Activated CD4-positive, CD25-positive, alpha-beta regulatory T cell (primary cell): ENCODE measurements around the gene ATF5.

Experiments used
- DNase-seq, 4 experiments: peaks; one replicate each; lab custom pipeline; 2025; lab: John Stamatoyannopoulos, UW

Gene ATF5, protein sequence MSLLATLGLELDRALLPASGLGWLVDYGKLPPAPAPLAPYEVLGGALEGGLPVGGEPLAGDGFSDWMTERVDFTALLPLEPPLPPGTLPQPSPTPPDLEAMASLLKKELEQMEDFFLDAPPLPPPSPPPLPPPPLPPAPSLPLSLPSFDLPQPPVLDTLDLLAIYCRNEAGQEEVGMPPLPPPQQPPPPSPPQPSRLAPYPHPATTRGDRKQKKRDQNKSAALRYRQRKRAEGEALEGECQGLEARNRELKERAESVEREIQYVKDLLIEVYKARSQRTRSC

DNA sequence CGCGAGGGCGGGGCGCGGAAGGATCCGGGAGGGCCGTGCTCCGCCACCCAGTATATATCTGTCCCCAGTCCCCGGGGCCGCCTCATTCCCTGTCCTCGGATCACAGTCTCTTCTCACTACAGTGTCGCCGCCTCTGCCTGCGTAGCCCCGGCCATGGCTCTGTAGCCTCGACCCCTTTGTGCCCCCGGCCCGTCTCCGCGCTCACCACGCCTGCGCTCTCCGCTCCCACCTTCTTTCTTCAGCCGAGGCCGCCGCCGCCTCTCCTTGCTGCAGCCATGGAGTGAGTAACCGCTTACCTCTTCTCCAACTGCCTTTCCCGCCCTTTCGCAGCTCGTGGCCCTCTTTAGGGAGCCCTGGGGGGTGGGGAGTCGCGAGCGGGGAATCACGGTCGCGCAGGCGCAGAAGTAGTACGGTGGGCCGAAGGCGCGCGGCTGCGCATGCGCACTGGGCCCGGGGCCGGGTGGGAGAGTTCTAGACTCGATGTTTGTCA is at the start of gene ATF5, which contains the start of gene NUP62:
Gene ATF5, plus strand, starts transcription at position 85 of the 490 bp plus-strand sequence. CDS start 1,646 bp downstream, outside the sequence.
Gene NUP62, minus strand, starts transcription at position 384 of the 490 bp plus-strand sequence. CDS start 19,697 bp downstream, outside the sequence.
- DNase-seq: peak; percentile 85 to 92 (median 88)

DNA sequence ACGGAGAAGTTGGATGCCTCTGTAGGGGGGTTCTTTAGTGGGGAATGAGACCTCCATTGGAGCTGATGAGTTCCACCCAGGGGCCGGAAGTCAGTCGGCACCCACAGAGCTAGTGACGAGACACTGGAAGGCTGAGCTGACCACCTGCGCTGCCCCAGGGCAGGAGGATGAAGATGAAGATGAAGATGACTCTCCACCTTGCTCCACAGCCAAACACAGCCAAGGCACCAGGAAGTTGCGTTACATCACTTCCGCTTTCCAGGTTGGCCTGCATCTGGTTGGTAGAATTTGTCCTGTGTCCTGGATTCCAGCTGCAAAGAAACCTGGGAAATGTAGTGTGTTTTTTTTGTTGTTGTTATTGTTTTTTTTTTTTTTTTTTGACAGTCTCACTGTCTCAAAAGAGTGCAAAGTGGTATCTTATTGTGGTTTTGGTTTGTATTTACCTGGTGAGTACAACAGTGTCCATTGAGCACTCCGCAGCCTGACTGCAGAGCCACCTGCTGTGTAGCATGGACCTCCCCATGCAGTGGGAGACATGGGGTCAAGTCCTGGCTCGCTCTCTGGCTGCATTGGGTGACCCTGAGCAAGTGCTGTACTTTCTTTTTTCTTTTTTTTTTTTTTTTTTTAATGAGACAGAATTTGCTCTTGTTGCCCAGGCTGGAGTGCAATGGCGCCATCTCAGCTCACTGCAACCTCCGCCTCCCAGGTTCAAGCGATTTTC is 49.6 kb upstream of the ATF5 start:
- no peak for DNase-seq

DNA sequence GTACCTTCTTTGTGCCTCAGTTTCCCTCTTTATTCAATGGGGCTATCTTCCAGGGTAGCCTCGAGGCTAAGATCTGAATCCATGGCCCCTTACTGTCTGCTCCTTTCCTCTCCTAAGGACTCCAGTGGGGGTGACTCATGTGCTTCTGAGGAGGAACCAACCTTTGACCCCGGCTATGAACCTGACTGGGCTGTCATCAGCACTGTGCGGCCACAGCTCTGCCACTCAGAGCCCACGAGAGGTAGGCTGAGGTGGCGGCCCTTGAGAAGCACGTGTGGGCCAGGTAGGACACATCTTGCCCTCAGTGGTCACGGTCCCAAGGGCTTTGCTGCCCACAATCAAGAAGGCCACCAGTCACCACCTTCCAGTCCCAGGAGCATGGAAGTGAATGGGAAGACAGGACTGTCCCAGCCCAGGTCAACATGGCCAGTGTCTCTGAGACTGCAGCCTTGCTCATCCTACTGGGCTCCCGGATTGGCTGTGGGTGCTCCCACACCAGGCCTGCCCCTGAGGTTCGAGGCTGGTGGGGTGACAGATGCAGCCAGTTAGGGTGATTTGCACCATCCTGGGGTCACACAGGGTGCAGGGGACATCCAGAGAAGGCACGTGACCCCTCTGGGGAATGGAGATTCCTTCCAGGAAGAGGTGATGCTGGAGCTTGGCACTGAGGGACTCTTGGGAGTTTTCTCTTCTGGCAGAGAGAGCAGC is 48.7 kb upstream of the ATF5 start:
- no peak for DNase-seq

DNA sequence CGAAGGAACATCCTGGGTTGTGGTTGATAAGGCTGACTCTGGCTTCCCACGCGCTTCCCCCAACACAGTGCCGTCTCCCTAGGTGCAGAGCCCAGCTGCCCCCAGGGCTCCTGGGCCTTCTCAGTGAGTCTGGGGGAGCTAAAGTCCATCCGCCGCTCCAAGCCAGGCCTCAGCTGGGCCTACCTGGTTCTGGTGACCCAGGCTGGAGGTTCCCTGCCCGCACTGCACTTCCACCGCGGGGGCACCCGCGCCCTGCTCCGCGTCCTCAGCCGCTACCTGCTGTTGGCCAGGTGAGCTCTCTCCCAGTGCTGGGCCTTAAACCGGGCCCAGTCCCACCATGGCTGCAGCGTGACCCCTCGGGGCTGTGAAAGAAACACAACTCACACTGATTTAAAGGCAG is 47.8 kb upstream of the ATF5 start:
- no peak for DNase-seq

DNA sequence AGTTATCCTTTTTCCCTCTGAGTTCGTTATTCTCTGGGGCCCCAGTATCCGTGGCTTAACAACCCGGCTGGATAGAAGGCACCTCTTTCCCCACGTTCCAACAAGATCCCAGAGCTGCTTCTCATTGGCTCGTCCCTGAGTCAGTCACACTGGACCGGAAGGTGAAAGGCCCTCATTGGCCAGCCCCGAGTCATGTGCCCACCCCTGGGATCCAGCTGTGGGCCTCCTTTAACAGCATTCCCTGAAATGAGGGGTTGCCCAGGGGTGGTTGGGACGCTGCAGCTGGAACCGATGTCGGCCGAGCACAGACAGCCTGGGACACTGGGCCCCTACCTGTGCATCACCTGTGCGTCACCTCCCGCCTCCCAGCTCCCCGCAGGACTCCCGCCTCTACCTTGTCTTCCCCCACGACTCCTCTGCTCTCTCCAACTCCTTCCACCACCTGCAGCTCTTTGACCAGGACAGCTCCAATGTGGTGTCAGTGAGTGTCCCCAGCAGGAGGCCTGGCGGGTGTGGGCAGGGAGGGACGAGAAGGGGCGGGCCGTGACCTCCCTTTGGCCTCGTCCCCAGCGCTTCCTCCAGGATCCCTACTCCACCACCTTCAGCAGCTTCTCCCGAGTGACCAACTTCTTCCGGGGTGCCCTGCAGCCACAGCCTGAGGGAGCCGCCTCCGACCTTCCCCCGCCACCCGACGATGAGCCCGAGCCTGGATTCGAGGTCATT is 47.2 kb upstream of the ATF5 start:
- DNase-seq: no peak

DNA sequence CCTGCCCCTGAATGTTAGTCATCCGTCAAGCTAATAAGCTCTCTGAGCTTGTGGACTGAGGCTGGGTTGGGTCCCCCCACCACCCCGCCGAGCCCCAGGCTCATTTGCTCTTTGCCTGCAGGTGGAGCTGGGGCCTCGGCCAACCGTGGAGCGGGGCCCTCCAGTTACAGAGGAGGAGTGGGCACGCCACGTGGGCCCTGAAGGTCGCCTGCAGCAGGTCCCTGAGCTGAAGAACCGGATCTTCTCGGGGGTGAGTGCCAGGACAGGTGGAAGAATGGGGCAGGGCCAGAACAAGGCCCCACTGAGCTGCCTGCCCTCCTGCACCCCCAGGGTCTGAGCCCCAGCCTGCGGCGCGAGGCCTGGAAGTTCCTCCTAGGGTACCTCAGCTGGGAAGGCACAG is 46.4 kb upstream of the ATF5 start:
- DNase-seq: no peak

DNA sequence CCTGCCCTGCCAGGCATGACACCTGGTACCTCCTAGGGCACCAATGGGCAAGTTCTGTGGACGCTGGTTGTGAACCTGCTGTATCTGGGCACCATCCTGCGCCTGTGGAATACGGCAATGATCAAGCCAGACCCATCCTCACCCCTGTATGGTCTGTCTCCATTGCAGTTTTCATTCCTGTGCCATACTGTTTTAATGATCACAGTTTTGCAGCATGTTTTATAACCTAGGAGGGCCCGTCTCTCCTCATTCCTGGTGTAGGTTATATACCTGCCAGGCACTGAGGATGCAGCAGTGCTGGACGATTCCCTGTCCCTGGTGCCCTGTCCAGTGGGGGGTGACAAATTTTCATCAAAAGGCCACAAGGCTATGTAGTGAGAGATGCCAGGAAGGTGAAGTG is 45.9 kb upstream of the ATF5 start:
- DNase-seq: no peak

DNA sequence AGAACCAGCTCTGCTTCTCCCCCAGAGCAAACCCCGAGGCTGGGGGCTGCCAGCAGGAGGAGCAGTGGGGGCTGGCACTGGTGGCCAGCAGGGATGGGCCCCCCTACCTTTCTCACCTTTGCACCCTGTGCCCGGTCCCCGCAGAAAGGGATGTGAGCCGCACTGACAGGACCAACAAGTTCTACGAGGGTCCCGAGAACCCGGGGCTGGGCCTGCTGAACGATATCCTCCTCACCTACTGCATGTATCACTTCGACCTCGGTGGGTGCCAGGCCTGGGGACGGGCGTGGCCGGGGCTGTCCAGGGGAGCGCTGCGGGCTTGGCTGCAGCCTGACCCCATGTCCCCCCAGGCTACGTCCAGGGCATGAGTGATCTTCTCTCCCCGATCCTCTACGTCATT is 44.9 kb upstream of the ATF5 start:
- DNase-seq: no peak

DNA sequence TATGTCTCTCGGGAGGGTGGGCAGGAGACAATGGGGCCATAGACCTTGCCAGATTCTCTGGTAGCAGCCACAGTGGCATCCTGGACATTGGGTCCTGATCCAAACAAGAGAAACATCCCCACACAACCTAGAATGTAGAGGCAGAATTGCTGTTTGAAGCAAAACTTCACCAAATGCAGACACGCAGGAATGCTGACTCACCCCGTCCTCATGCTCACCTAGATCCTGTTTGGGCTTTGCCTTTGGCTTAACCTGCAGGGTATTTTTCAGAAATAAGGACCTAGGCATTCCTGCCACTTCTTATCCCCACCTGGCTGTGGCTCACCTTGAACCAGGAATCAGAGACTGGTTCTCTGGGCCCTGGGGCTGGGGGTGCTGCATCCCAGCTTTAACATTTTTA is 44.2 kb upstream of the ATF5 start:
- DNase-seq: no peak

DNA sequence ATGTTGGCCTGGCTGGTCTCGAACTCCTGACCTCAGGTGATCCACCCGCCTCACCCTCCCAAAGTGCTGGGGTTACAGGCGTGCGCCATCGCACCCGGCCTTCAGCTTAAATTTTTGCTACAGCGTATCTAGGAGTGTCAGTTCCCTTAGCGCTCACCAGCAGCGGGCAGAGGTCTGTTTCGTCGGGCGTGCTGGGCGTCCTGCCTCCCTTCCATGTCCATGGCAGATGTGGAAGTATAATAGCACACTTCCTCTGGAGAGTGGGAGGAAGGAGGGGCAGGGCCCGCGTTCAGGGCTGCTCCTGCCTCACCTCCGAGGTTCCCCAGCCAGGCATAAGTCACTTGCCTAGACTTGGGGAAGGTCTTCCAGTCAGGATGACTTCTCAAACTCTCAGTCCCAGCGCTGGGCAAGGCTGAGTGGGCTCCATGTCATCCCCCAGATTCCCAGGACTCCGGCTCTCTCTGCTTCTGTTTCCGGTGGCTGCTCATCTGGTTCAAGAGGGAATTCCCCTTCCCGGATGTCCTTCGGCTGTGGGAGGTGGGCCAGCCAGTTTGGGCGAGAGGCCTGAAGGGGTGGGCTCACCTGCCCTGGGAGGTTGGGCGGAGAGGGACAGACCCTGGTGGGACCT is 41.9 kb upstream of the ATF5 start:
- DNase-seq: no peak

DNA sequence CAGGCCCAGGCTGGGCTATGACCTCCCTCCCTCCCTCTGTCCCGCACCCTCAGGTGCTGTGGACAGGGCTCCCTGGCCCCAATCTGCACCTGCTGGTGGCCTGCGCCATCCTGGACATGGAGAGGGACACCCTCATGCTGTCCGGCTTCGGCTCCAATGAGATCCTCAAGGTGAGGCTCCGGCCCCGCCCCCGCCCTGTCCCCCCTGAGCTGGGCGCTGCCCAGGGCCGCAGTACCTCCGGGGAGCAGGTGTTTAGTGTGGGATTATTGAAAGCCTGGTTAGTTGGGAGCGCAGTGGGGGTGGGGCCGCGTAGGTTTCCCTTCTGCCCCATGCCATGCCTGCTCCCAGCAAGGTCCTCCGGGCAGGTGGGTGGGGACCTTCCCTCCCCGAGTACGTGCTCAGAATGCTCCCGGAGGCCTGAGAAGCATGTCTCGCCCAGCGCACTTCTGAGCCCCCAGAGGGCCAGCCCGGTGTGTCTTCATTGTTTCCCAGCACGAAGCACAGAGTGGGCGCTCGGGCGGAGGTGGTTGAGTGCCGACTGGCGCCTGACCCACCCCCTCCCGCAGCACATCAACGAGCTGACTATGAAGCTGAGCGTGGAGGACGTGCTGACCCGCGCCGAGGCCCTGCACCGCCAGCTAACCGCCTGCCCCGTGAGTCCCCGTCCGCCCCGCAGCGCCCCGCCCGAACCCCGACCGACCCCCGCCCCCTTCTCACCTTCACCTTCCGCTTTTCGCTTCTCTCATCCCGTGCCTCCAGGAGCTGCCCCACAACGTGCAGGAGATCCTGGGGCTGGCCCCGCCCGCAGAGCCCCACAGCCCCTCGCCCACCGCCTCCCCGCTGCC is 41.1 kb upstream of the ATF5 start:
- DNase-seq: no peak

DNA sequence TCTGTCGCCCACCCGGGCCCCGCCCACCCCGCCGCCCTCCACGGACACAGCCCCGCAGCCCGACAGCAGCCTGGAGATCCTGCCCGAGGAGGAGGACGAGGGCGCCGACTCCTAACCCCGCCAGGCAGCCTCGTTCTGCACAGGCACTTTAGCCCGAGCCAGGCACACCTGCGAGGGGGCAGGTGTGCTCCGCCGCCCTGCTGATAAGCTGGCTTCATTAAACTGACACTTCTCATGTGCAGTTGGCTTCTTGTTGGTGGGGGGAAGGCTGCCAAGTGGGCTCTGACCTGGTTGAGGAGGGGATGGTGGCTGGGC is 40.5 kb upstream of the ATF5 start:
- no peak for DNase-seq

DNA sequence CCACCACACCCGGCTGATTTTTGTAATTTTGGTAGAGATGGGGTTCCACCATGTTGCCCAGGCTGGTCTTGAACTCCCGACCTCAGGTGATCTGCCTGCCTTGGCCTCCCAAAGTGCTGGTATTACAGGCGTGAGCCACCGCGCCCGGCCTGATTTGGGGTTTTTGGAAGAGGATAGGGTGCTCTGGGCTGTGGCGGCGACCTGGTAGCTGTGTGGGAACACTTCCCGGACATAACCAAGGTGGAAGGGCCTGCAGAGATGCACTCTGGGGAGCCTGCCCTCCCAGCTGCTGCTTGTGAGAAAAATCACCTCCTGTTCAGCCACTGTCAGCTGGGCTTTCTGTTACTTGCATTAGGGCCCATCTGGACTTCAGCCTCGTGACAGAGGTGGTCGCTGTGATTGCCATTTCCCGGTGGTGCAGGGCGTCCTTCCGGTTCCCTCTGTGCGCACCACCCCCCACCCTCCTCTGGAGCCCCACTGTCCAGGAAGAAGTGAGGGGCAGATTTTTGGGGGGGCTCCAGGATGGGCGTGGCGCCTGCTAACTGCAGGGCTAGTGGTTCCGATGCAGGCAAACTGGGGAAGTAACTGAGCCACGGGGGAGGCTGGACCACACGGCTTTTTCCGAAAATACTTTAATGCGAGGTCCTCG is 39.8 kb upstream of the ATF5 start:
- no peak for DNase-seq

DNA sequence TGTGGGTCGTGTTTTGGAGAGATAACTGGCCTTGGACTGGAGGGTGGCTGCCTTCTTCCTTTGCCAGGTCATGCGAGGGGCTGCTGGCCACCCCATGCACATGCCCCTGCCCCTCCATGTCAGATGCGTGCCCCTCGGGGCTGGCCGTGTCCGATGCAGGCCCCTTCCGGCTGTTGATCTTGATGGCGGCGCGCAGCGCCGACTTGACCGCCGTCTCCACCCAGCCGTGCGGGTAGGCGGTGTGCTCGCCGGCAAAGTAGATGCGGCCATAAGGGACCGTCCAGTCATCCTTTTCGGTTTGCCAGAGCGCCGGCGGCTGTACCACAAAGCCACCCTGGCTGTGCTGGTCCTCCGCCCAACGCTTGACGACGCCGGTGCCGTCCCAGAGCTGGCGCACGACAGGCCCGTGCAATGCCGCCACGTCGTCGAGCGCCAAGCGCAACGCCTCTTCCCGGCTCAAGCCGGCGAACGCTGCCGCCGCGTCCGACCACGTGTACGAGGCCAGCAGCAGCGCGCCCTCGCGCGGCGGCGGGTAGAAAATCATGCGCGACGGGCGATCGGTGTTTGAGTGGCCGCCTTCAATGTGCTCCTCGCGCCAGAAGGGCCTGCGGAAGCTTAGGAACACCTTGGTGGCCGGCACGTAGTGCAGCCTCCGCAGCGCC is 39.2 kb upstream of the ATF5 start:
- peak; percentile 37 to 65 (median 52) for DNase-seq

DNA sequence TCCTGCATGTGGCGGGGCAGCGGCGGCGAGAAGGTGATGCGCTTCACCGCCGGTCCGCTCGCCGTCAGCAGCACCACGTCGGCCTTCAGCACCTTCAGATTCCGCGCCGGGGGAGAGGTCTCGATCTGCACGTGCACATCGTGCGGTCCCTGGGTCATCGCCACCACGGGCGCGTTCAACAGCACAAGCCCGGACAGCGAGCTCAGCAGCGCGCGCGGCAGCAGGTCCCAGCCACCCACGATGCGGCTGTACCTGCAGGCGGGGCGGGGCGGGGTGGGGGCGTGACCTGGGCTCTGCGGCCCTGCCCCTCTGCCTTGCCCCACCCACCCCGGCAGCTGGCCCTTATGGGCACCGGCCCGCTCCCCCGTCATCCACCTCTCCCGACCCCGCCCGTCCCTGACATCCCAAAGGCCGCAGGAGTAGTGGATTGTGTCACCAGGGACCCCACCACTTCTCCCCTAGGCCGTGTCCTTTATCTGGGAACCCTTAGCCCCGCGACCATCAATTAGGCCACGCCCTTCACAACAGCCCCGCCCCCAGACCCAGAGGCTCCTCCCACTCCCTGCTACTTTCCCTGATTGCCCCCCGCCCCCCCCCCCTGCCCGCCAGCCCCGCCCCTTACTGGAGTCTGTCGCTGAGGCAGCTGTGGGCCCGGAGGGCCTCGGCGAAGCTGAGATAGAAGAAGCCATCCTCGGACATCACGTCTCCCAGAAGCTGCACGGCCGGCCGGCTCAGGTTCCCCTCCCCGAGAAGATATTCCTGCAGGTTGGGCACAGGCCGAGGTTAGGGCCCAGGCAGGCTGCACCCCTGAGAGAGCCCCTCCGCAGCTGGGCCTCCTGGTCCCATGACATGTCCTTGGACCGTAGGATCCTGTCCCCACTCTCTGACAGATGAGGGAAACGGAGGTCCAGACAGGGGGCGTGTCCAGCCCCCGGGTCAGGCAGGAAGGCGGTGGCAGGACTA is 38.4 kb upstream of the ATF5 start:
- peak; percentile 48 to 61 (median 56) for DNase-seq

DNA sequence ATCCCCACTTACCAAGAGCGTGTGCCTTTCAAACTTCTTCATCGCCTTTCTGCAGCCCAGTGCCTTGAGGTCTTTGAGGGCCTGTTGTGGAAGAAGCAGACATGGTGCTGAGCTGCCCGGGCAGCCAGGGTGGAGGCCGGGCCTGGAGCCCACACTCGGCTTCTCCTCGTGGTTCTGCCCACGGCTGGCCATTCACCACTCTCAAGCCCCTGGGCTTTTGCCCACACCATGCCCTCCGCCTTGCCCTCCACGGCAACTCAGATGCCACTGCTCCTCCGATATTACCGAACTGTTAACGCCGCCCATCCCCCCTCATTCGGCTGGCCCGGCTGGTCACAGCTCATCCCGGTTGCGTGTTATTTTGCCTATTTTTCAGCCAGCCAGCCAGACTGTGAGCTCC is 37.6 kb upstream of the ATF5 start:
- DNase-seq: no peak

DNA sequence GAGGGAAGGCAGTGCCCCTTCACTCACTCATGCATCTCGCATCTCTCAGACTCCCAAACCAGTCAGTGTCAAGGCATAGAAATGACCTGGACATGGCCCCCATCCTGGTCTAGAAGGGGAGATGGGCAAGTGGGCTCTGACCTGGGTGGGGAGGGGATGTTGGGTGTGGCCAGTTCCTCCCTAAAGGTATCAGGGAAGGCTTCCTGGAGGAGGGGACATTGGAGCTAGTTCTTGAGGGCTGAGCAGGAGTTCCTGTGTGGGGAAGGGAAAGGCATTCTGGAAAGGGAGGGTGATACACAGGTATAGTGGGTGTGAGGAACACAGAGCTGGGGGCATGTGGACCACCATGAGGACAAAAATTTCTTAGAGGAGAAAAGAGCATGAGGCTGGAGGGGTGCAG is 36.3 kb upstream of the ATF5 start:
- no peak for DNase-seq

DNA sequence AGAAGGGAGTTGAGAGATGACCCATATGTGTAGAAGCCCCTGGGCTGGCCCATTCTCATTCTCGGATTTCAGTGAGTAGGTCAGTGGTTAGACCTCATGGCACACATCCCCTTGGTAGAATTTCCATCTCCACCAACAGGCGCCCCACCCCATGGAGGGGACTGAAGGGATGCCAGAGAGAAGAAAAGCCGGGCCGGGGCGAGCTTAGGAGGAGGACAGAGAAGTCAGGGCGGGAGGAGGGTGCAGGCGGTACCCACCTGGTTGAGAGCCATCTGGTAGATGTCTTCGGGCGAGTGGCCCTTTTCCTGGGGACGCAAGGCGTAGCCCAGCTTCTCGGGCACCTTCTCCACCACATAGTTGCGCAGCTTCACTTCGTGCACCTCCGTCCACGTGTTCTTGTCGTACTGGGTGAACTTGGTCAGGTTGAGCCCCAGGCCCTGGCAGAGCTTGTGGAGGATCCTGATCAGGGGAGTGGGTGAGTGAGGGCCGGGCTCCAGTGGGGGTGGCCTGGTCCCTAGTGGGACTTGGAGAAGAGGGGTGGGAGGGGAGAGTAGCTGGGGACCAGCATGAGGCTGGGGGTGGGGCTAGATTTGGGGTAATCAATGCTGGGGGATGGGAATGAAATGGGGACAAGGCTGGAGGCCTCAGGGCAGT is 34.9 kb upstream of the ATF5 start:
- DNase-seq: no peak
